ENCODE results near the gene GJB3. TPM values are rescaled to one million over a fixed set of nuclear protein-coding genes. Genes with fewer than 3 reads are reported as not detected.
"Not testable (repeated sequence)": the region's sequence is repeated elsewhere in the genome, so short reads cannot be mapped to it uniquely, and the experiment has no call there.

The GJB3 gene
- total and polyA plus RNA-seq, 5 experiments from 2014 or later = not detected

DNA sequence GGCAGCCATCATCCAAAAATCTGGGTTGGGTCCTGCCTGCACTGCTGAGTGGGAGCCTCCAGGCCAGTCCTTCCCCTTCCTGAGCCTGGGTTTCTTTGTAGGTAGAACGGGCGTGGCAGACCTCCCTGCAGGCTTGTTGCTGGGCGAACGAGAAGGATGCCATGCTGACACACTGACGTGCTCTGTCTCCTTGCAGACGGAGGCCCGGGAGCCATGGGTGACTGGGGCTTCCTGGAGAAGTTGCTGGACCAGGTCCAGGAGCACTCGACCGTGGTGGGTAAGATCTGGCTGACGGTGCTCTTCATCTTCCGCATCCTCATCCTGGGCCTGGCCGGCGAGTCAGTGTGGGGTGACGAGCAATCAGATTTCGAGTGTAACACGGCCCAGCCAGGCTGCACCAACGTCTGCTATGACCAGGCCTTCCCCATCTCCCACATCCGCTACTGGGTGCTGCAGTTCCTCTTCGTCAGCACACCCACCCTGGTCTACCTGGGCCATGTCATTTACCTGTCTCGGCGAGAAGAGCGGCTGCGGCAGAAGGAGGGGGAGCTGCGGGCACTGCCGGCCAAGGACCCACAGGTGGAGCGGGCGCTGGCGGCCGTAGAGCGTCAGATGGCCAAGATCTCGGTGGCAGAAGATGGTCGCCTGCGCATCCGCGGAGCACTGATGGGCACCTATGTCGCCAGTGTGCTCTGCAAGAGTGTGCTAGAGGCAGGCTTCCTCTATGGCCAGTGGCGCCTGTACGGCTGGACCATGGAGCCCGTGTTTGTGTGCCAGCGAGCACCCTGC lies 13.2 kb downstream of the GJB3 start:
- no peak overlapping the region for H3K27ac Mint-ChIP-seq
- H3K4me3 Mint-ChIP-seq = no peak overlapping the region
- no peaks in the 10 kb centered on the region for H3K36me3 Mint-ChIP-seq
- H3K27me3 Mint-ChIP-seq = peaks cover 10 to 30% (median 17%) of the 10 kb centered on the region in 5 donors
- no peaks in the 10 kb centered on the region for H3K9me3 Mint-ChIP-seq
- peaks cover 2 to 11% (median 9%) of the 10 kb centered on the region in 4 donors for H3K4me1 Mint-ChIP-seq
- DNase-seq = no peak
- POLR2A ChIA-PET = no interaction called here
- ATAC-seq = no peak

DNA sequence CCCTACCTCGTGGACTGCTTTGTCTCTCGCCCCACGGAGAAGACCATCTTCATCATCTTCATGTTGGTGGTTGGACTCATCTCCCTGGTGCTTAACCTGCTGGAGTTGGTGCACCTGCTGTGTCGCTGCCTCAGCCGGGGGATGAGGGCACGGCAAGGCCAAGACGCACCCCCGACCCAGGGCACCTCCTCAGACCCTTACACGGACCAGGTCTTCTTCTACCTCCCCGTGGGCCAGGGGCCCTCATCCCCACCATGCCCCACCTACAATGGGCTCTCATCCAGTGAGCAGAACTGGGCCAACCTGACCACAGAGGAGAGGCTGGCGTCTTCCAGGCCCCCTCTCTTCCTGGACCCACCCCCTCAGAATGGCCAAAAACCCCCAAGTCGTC lies 13.8 kb downstream of the GJB3 start:
- ATAC-seq (no peak), DNase-seq (no peak)
- POLR2A ChIA-PET = no interaction called here
- Mint-ChIP-seq H3K4me1 (peaks cover 2 to 11% (median 9%) of the 10 kb centered on the region in 4 donors), H3K27me3 (peaks cover 9 to 24% (median 17%) of the 10 kb centered on the region in 5 donors), H3K36me3 (no peaks in the 10 kb centered on the region), H3K4me3 (peak overlapping the region in 2 of 10 donors; percentile 10 to 41), H3K9me3 (no peaks in the 10 kb centered on the region), H3K27ac (no peak overlapping the region)

DNA sequence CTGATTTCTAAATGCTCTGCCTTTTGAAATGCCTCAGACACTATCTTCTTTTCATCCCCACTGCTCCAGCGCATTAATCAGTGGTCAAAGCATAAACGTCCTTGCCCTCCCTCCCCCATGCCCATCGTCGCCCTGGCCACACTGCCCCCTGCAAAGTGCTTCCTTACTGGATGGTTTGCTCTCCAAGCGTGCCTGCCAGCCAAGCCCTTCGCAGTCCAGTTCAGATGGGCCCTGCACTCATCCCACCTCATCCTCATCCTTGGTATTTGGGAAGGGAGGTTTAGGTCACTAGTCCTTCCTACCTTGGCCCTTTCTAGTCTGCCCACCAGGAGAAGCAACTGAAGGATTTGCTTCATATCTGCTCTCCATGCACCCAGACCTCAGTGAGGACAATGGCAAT lies 14.9 kb downstream of the GJB3 start:
- no peaks in the 10 kb centered on the region for H3K36me3 Mint-ChIP-seq
- no peaks in the 10 kb centered on the region for H3K9me3 Mint-ChIP-seq
- peaks cover 3 to 14% (median 11%) of the 10 kb centered on the region in 5 donors for H3K27me3 Mint-ChIP-seq
- H3K4me1 Mint-ChIP-seq = peaks cover 2 to 11% (median 9%) of the 10 kb centered on the region in 4 donors
- POLR2A ChIA-PET = no interaction called here
- no peak overlapping the region for H3K4me3 Mint-ChIP-seq
- ATAC-seq = no peak
- no peak for DNase-seq
- H3K27ac Mint-ChIP-seq = no peak overlapping the region

DNA sequence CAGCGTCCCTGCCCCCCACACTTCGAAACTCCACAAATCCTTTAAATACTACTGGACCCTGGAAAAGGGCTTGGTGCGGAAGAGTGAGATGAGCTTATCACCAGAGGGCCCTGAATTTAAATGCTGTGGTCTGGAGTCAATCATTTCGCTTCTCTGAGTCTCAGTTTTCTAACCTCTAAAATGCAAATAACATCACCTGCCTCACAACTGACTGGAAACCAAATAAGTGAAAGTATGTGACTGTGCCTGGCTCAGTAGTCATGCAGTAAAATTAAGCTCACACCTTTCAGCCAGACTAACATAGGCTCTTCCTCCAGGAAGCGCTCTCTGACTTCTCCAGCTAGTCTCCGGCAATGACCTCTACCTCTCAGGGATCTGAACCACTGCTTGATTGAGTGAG lies 16.0 kb downstream of the GJB3 start:
- Mint-ChIP-seq H3K4me3 (no peak overlapping the region), H3K27ac (peak overlapping the region in 1 of 10 donors; percentile 63), H3K9me3 (no peaks in the 10 kb centered on the region), H3K27me3 (peaks cover 1 to 9% (median 5%) of the 10 kb centered on the region in 5 donors), H3K36me3 (no peaks in the 10 kb centered on the region), H3K4me1 (peaks cover 2 to 7% (median 6%) of the 10 kb centered on the region in 4 donors)
- no peak for DNase-seq
- POLR2A ChIA-PET = no interaction called here
- no peak for ATAC-seq

DNA sequence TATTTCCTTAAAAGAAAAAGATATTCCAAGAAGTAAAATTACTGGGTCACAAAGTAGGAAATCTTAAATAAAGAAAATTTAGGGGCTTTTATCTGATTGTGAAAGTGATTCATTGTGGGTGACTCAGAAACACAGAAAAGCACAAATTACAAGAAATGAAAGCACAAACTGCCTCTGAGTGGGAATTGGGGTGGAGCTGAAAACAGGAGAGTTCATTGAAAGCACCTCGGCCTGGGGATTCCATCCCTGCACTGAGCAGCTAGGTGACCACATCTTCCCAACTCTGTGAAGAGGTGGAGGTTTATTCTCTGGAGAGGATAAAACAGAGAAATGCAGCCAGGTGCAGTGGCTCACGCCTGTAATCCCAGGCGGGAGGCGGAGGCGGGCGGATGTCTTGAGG lies 19.2 kb downstream of the GJB3 start:
- no peak for ATAC-seq
- Mint-ChIP-seq H3K4me1 (no peaks in the 10 kb centered on the region), H3K9me3 (peaks cover 0 to 11% (median 0%) of the 10 kb centered on the region in 9 donors), H3K27me3 (no peaks in the 10 kb centered on the region), H3K36me3 (peaks cover 6 to 11% (median 9%) of the 10 kb centered on the region in 3 donors), H3K27ac (no peak overlapping the region), H3K4me3 (no peak overlapping the region)
- DNase-seq = no peak
- POLR2A ChIA-PET = no interaction called here

DNA sequence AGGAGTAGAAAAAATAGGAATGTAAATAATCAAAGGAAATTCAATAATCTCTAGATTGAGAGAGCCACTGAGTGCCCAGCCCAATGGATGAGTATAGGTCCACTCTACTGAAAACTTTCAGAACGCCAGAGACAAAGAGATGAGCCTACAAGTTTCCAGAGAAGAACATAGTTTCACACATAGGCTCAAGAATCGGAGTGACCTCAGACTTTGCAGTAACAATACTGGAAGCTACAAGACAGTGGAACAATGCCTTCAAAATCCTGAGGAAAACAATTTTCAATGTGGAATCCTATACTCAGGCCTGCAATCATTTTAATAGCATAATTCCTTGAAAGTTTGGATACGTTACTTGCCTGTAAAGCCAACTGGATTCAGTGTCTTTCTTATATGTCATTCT lies 22.8 kb downstream of the GJB3 start:
- peak overlapping the region in 1 of 10 donors; percentile 75 for H3K27ac Mint-ChIP-seq
- POLR2A ChIA-PET = no interaction called here
- peaks cover 6 to 13% (median 11%) of the 10 kb centered on the region in 3 donors for H3K36me3 Mint-ChIP-seq
- H3K9me3 Mint-ChIP-seq = peaks cover 0 to 11% (median 0%) of the 10 kb centered on the region in 9 donors
- no peak overlapping the region for H3K4me3 Mint-ChIP-seq
- ATAC-seq (no peak), DNase-seq (no peak)
- H3K27me3 Mint-ChIP-seq = no peaks in the 10 kb centered on the region
- no peaks in the 10 kb centered on the region for H3K4me1 Mint-ChIP-seq

DNA sequence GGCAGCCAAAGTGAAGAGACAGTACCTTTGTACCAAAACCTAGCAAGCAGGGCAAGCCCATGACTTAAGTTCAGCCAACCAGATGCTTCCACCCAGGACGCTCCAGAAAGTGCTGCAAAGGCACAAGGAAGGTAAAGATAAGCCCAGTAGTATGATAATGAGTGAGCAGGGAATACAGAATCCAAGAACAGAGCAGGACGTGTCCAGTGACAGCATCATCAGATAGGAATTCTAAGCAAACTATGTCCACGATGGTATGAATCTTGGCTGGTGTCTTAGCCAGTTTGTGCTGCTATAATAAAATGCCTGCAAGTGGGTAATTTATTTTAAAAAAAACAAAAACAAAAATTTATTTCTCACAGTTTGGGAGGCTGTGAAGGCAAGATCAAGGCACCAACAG lies 25.4 kb downstream of the GJB3 start:
- H3K36me3 Mint-ChIP-seq = peaks cover 8 to 24% (median 11%) of the 10 kb centered on the region in 3 donors
- H3K27ac Mint-ChIP-seq = no peak overlapping the region
- H3K27me3 Mint-ChIP-seq = no peaks in the 10 kb centered on the region
- DNase-seq = no peak
- H3K9me3 Mint-ChIP-seq = peaks cover 0 to 20% (median 6%) of the 10 kb centered on the region in 9 donors
- no peak for ATAC-seq
- H3K4me3 Mint-ChIP-seq = no peak overlapping the region
- peaks cover 0 to 6% (median under 1%) of the 10 kb centered on the region in 4 donors for H3K4me1 Mint-ChIP-seq
- POLR2A ChIA-PET = no interaction called here

DNA sequence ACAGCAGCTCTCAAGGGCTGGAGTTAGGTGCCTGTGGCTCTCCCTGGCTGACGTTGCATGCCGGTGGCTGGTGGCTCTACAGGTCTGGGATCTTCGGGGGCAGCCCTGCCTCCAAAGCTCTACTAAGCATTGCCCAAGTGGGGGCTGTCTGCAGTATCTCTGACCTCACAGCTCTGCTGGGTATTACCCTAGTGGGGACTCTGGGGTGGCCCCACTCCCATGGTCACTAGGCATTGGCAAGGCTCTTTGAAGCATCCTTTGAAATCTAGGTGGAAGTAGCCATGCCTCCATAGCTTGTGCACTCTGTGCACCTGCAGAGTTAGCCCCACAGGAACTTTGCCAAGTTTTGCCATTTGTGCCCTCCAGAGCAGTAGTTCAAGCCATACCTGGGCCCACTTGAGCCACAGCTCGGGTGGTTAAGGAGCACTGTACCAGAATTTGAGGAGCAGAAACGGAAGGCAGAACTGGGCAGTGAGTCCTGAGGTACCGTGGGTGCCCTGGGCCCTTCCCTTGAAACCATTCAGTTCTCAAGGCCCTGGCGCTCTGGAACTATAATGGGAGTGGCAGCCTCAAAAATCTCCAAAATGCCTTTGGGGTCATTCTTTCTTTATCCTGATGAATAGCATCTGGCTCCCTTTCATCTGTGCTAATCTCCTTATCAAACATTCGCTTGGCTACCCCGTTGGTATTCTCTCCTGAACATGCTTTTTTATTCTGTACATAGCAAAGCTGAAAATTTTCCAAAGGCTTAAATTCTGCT lies 27.2 kb downstream of the GJB3 start:
- no peak for ATAC-seq
- no peak overlapping the region for H3K4me3 Mint-ChIP-seq
- peaks cover 0 to 10% (median under 1%) of the 10 kb centered on the region in 4 donors for H3K4me1 Mint-ChIP-seq
- POLR2A ChIA-PET = no interaction called here
- no peak for DNase-seq
- no peak overlapping the region for H3K27ac Mint-ChIP-seq
- peaks cover 0 to 17% (median 6%) of the 10 kb centered on the region in 9 donors for H3K9me3 Mint-ChIP-seq
- H3K36me3 Mint-ChIP-seq = peaks cover 8 to 23% (median 11%) of the 10 kb centered on the region in 3 donors
- no peaks in the 10 kb centered on the region for H3K27me3 Mint-ChIP-seq

DNA sequence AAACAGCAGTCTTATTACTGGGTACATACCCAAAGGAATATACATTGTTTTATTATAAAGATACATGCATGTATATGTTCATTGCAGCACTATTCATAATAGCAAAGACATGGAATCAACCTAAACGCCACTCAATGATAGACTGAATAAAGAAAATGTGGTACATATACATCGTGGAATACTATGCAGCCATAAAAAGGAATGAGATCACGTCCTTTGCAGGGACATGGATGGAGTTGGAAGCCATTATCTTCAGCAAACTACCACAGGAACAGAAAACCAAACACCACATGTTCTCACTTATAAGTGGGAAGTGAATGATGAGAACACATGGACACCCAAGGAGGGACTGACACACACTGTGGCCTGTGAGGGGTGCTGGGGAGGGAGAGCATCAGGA lies 29.8 kb downstream of the GJB3 start:
- Mint-ChIP-seq H3K9me3 (peaks cover 0 to 12% (median 3%) of the 10 kb centered on the region in 9 donors), H3K36me3 (peaks cover 0 to 21% (median 2%) of the 10 kb centered on the region in 3 donors)
- ATAC-seq, H3K27me3 Mint-ChIP-seq, H3K4me3 Mint-ChIP-seq, POLR2A ChIA-PET, H3K27ac Mint-ChIP-seq, DNase-seq, H3K4me1 Mint-ChIP-seq: not testable (repeated sequence)

DNA sequence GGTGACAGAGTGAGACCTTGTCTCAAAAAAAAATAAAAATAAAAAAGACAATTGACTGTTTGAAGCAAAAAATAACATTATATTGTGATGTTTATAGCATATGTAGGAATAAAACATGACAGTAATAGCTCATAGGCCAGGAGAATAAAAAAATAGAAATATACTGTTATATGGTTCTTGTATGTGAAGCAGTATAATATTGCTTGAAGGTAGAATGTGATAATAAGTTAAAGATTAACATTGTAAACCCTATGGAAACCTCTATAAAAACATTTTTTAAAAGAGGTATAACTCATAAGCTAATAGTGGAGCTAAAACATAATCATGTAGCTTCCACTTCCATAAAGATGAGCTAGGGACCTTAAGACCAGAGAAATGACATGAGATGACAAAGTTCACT lies 35.3 kb downstream of the GJB3 start:
- Mint-ChIP-seq H3K4me3 (no peak overlapping the region), H3K9me3 (peaks cover 0 to under 1% (median 0%) of the 10 kb centered on the region in 9 donors), H3K27me3 (peaks cover 0 to 2% (median 0%) of the 10 kb centered on the region in 5 donors), H3K27ac (no peak overlapping the region), H3K36me3 (peaks cover 0 to 12% (median 0%) of the 10 kb centered on the region in 3 donors), H3K4me1 (peaks cover 0 to 4% (median 0%) of the 10 kb centered on the region in 4 donors)
- POLR2A ChIA-PET = no interaction called here
- DNase-seq = no peak
- no peak for ATAC-seq

DNA sequence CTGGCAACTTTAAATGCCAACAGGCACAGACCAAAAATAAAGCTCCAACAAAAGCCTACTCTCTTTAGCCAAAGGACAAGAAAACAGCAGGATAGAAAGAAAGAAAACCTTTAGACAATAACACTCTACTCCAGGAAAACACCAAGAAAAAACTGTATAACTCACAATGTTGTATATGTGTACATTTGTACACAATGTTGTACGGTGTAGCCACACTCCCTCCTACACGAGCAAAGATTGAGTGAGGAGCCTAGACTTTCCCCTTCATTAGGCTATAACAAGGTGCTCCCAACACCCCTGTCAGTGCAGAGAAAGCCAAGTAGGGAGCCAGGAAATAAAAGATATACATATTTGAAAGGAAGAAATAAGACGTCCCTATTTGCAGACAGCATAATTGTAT lies 35.8 kb downstream of the GJB3 start:
- H3K27ac Mint-ChIP-seq = no peak overlapping the region
- peaks cover 0 to 2% (median 0%) of the 10 kb centered on the region in 9 donors for H3K9me3 Mint-ChIP-seq
- DNase-seq (no peak), ATAC-seq (no peak)
- no peak overlapping the region for H3K4me3 Mint-ChIP-seq
- H3K27me3 Mint-ChIP-seq = peaks cover 0 to 2% (median 0%) of the 10 kb centered on the region in 5 donors
- peaks cover 0 to 15% (median 0%) of the 10 kb centered on the region in 3 donors for H3K36me3 Mint-ChIP-seq
- no peaks in the 10 kb centered on the region for H3K4me1 Mint-ChIP-seq
- POLR2A ChIA-PET = no interaction called here

DNA sequence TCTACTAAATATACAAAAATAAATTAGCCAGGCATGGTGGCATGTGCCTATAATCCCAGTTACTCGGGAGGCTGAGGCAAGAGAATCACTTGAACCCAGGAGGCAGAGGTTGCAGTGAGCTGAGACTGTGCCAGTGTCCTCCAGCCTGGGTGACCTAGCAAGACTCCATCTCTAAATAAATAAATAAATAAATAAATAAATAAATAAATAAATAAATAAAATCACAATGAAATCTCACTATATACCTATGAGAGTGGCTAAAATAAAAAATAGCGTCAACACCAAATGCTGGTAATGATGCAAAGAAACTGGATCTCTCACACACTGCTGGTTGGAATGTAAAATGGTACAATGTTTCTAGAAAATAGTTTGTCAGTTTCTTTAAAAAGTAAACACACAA lies 37.8 kb downstream of the GJB3 start:
- POLR2A ChIA-PET = interaction anchor here (0.6 kb wide), 1 partner anchor 28 kb away, joined by 3 read pairs; no protein-coding TSS in a partner anchor
- peaks cover 0 to 11% (median 0%) of the 10 kb centered on the region in 3 donors for H3K36me3 Mint-ChIP-seq
- not testable (repeated sequence) for ATAC-seq

DNA sequence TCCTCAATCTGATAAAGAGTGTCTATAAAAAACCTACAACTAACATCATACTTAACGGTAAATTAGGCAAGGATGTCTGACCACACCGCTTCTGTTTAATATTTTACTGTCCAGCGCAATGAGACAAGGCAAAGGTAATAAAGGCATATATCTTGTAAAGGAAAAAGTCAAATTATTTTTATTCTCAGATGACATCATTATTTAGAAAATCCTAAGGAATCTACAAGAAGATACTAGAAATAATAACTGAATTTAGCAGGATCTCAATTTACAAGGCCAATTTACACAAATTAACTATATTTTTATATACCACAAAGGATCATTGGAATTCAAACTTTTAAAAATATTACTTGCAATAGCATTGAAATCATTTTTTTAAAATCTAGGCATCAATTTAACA lies 41.2 kb downstream of the GJB3 start:
- Mint-ChIP-seq H3K36me3 (peaks cover 0 to 9% (median 0%) of the 10 kb centered on the region in 3 donors), H3K4me3 (no peak overlapping the region), H3K4me1 (peaks cover 0 to 2% (median 0%) of the 10 kb centered on the region in 4 donors), H3K9me3 (peaks cover 0 to 9% (median 0%) of the 10 kb centered on the region in 9 donors), H3K27ac (no peak overlapping the region), H3K27me3 (peaks cover 0 to 2% (median 0%) of the 10 kb centered on the region in 5 donors)
- POLR2A ChIA-PET = no interaction called here
- ATAC-seq = no peak
- no peak for DNase-seq

More for the DNA sequence above, 37.8 kb downstream of the GJB3 start:
- DNase-seq, H3K4me3 Mint-ChIP-seq, H3K4me1 Mint-ChIP-seq, H3K9me3 Mint-ChIP-seq, H3K27me3 Mint-ChIP-seq, H3K27ac Mint-ChIP-seq: not testable (repeated sequence)

Measured in naive thymus-derived CD8-positive, alpha-beta T cell (primary cell).